HepG2 (cell line): ENCODE measurements around the gene GAL3ST2. TPM values are rescaled to one million over a fixed set of nuclear protein-coding genes. Genes with fewer than 3 reads are reported as not detected.

Experiments used
- GABPA ChIP-seq, 2 experiments: IDR thresholded peaks; 2 replicates each; pipeline ENCODE4 v1.6.1; 2011 to 2016; ENCODE audit warnings: low read depth in 2 of 2, low read length in 1 of 2, missing biosample characterization in 1 of 2, missing genetic modification characterization in 1 of 2
- GTF2F1 ChIP-seq: fragments of 150-350 bp; IDR thresholded peaks from 2 replicates; pipeline ENCODE4 v1.6.1; 2014; ENCODE audit warnings: low read length
- HDAC2 ChIP-seq: sonication (generic); formaldehyde crosslinking; IDR thresholded peaks from 2 replicates; pipeline ENCODE4 v1.4.0; 2020; ENCODE audit warnings: missing genetic modification reagents
- MNT ChIP-seq: fragments of 450-650 bp; IDR thresholded peaks from 2 replicates; pipeline ENCODE4 v1.6.1; 2016
- NFRKB ChIP-seq: fragments of 450-650 bp; IDR thresholded peaks from 2 replicates; pipeline ENCODE4 v1.6.1; 2017
- RORA ChIP-seq: sonication (generic); formaldehyde crosslinking; IDR thresholded peaks from 2 replicates; pipeline ENCODE4 v1.5.0; 2020; ENCODE audit warnings: mild to moderate bottlenecking, missing genetic modification reagents, moderate library complexity
- SYNCRIP ChIP-seq: fragments of 200-400 bp; formaldehyde crosslinking; IDR thresholded peaks from 2 replicates; pipeline ENCODE4 v1.6.1; 2018; ENCODE audit warnings: mild to moderate bottlenecking, low read depth, low read length; ENCODE audit not compliant: insufficient read depth
- TBP ChIP-seq: sonication (generic); formaldehyde crosslinking; IDR thresholded peaks from 2 replicates; pipeline ENCODE4 v1.5.0; 2020; ENCODE audit warnings: missing genetic modification reagents
- TERF1 ChIP-seq: sonication (generic); formaldehyde crosslinking; IDR thresholded peaks from 2 replicates; pipeline ENCODE4 v1.8.0; 2022; ENCODE audit warnings: mild to moderate bottlenecking, missing genetic modification reagents, moderate library complexity
- ZHX2 ChIP-seq, 2 experiments: sonication (generic) in 1 of 2; formaldehyde crosslinking in 1 of 2; IDR thresholded peaks; 2 replicates each; pipeline versions ENCODE4 v1.6.1 to v1.9.0; 2014 to 2022; ENCODE audit warnings: antibody characterized with exemption in 1 of 2, borderline replicate concordance in 1 of 2, inconsistent platforms in 1 of 2, low read depth in 1 of 2, missing genetic modification reagents in 1 of 2
- ZNF790 ChIP-seq: sonication (generic); formaldehyde crosslinking; IDR thresholded peaks from 2 replicates; pipeline ENCODE4 v1.8.0; 2022; ENCODE audit warnings: missing genetic modification reagents, mild to moderate bottlenecking, borderline replicate concordance
- polyA plus RNA-seq, 8 experiments: library from polyadenylated mRNA; depleted of rRNA in 3 of 8; stranded (reverse) in 7 of 8; unstranded in 1 of 8; fragments of >200 nt; fragmentation: Illumina TruSeq in 4 of 8; extraction: Trizol in 4 of 8; gene quantifications; 2 replicates each; pipeline versions ENCODE4 v1.2.1 to v1.2.3, GENCODE V29; 2011 to 2016; ENCODE audit warnings: low read depth in 4 of 8, missing spikeins in 1 of 8, mixed read lengths in 1 of 8; ENCODE audit not compliant: insufficient read depth in 1 of 8
- total RNA-seq, 5 experiments: library from RNA; depleted of rRNA; stranded (reverse); fragments of >200 nt; fragmentation: Illumina TruSeq; extraction: Trizol; gene quantifications; 2 replicates each; pipeline ENCODE4 v1.2.3, GENCODE V29; 2016; ENCODE audit warnings: low read depth in 1 of 5
- TF ChIP-seq, protein P1 (sequence below): sonication (generic); formaldehyde crosslinking; IDR thresholded peaks from 2 replicates; pipeline ENCODE4 v1.4.0; 2020; ENCODE audit warnings: missing genetic modification reagents, mild to moderate bottlenecking, borderline replicate concordance
- TF ChIP-seq, protein P2 (sequence below): sonication (generic); formaldehyde crosslinking; IDR thresholded peaks from 2 replicates; pipeline ENCODE4 v1.5.1; 2020; ENCODE audit warnings: mild to moderate bottlenecking, moderate library complexity, missing genetic modification reagents

Gene GAL3ST2
- total and polyA plus RNA-seq, 2 of the 13 experiments (the other 11 are each of a cell fraction or from before 2014, with no cell fraction given): 0.17 to 0.20 TPM

GRCh38 chr2:241770185-241770935 lies 6.3 kb upstream of the GAL3ST2 start (continued):
- TF ChIP-seq MNT (no peak), TBP (CRISPR knock-in tag) (no peak), GTF2F1 (peak; percentile 83; the same call in 1 of the 2 replicates), RORA (no peak), NFRKB (no peak), GABPA (IDR thresholded peaks at IDR 0.05; ENCODE audit: low read depth, low read length) (no peak), GABPA (CRISPR knock-in tag; IDR thresholded peaks at IDR 0.05; ENCODE audit: low read depth) (peak; percentile 23; the same call in 1 of the 2 replicates), HDAC2 (CRISPR knock-in tag) (peak; percentile 96), ZNF790 (0 out of 2 replicates have a peak, but pooled peaks have one; percentile 83), SYNCRIP (no peak), ZHX2 (IDR thresholded peaks at IDR 0.05; ENCODE audit: low read depth) (no peak), ZHX2 (CRISPR knock-in tag; IDR thresholded peaks at IDR 0.05; ENCODE audit: borderline replicate concordance) (no peak), TERF1 (CRISPR knock-in tag) (no peak; the same call in 1 of the 2 replicates)
- TF ChIP-seq, protein P1, sequence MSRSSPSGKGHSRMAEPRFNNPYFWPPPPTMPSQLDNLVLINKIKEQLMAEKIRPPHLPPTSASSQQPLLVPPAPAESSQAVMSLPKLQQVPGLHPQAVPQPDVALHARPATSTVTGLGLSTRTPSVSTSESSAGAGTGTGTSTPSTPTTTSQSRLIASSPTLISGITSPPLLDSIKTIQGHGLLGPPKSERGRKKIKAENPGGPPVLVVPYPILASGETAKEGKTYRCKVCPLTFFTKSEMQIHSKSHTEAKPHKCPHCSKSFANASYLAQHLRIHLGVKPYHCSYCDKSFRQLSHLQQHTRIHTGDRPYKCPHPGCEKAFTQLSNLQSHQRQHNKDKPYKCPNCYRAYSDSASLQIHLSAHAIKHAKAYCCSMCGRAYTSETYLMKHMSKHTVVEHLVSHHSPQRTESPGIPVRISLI (CRISPR knock-in tag): peak; percentile 58; the same call in 1 of the 2 replicates
- TF ChIP-seq, protein P2, sequence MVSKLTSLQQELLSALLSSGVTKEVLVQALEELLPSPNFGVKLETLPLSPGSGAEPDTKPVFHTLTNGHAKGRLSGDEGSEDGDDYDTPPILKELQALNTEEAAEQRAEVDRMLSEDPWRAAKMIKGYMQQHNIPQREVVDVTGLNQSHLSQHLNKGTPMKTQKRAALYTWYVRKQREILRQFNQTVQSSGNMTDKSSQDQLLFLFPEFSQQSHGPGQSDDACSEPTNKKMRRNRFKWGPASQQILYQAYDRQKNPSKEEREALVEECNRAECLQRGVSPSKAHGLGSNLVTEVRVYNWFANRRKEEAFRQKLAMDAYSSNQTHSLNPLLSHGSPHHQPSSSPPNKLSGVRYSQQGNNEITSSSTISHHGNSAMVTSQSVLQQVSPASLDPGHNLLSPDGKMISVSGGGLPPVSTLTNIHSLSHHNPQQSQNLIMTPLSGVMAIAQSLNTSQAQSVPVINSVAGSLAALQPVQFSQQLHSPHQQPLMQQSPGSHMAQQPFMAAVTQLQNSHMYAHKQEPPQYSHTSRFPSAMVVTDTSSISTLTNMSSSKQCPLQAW (CRISPR knock-in tag): peak; percentile 86
